RWPE1 (cell line): ENCODE results near the gene RASGRF2.

ENCODE experiments used
- CTCF ChIA-PET: fragments of 350-600 bp; sonication (Branson Sonifier 250); formaldehyde crosslinking; extraction: SDS; loops from one replicate; lab custom pipeline; 2021; lab: Yijun Ruan, JAX
- POLR2A ChIA-PET: fragments of 400-600 bp; formaldehyde crosslinking; extraction: SDS; loops from one replicate; lab custom pipeline; 2020; ENCODE audit warnings: antibody characterized with exemption; ENCODE audit not compliant: low non-redundant PET; lab: Yijun Ruan, JAX
- DNase-seq: peaks from one replicate; pipeline ENCODE4 v3.0.0; 2012; ENCODE audit warnings: low spot score
- H3K27ac ChIP-seq: fragments of 450-650 bp; 2 replicates; pipeline ENCODE4 v1.5.1; 2017
- TF ChIP-seq, protein P1 (sequence below): fragments of 450-650 bp; conservative IDR thresholded peaks from 2 replicates; pipeline ENCODE4 v1.5.1; 2017; ENCODE audit warnings: low read depth, mild to moderate bottlenecking

The RASGRF2 gene

DNA sequence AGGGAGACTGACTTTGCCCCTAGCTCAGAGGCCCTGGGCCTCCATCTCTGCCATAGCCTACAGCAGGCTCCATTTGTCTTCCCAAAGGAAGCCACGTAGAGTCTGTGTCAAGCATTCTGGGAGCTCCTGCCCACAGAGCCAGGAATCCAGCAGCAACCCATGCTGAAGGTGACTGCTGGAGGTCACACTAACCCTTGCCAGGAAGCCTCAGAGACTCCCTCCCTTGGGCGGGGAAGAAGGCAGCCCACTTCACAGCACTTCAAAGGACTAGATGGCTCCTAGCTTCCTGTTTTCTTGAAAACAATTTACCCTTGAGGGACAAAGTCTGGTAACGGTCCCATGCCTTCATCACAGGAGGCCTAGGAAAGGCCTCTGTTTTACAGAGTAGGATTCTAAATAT, 274.6 kb downstream of the RASGRF2 start:
- TF ChIP-seq, protein P1, sequence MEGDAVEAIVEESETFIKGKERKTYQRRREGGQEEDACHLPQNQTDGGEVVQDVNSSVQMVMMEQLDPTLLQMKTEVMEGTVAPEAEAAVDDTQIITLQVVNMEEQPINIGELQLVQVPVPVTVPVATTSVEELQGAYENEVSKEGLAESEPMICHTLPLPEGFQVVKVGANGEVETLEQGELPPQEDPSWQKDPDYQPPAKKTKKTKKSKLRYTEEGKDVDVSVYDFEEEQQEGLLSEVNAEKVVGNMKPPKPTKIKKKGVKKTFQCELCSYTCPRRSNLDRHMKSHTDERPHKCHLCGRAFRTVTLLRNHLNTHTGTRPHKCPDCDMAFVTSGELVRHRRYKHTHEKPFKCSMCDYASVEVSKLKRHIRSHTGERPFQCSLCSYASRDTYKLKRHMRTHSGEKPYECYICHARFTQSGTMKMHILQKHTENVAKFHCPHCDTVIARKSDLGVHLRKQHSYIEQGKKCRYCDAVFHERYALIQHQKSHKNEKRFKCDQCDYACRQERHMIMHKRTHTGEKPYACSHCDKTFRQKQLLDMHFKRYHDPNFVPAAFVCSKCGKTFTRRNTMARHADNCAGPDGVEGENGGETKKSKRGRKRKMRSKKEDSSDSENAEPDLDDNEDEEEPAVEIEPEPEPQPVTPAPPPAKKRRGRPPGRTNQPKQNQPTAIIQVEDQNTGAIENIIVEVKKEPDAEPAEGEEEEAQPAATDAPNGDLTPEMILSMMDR, result no peak
- ChIA-PET CTCF (no interaction called here), POLR2A (no interaction called here)
- DNase-seq, result no peak
- no peak overlapping the region for H3K27ac ChIP-seq

DNA sequence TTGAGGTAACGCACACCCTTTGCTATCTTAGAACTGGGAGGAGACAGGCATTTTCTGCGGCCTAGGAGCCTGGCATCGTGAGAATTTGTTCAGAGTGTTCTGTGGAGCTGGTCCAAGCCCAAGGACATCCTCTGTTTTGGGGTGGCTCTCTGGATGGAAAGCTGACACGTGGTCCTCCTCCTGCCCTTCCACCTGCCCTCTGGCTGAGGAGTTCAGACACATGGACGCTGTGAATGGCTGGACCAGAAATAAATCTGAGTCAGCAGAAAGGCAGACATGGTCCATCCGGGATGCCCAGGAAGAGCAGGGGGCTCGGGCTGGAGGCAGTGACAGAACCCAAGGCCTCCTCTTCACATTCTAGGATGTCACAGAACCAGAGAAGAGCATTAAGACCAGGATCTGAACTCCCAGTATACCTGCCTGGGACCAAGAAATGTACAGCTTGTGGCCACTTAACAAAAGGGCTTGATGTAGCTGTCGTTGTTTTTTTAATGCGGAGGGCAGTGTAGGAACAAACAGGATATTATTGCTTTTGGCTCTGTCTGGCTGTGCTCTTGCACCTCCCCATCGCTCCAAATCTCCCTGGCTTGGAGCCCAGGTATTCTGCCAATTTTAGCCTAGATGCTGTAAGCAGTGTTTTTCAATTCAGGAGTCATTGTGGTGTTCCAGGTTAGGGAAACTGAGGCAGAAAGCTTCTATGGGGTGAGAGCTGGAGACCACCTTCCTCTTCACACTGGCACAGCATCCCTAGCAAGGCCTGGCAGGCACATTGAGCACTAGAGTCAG, 275.3 kb downstream of the RASGRF2 start:
- TF ChIP-seq, protein P1, result no peak
- ChIA-PET CTCF (interaction anchor here (0.5 to 0.6 kb wide), 2 partner anchors 28 to 567 kb away, joined by 3 read pairs; no protein-coding TSS in a partner anchor), POLR2A (no interaction called here)
- no peak for DNase-seq
- H3K27ac ChIP-seq, result no peak overlapping the region

DNA sequence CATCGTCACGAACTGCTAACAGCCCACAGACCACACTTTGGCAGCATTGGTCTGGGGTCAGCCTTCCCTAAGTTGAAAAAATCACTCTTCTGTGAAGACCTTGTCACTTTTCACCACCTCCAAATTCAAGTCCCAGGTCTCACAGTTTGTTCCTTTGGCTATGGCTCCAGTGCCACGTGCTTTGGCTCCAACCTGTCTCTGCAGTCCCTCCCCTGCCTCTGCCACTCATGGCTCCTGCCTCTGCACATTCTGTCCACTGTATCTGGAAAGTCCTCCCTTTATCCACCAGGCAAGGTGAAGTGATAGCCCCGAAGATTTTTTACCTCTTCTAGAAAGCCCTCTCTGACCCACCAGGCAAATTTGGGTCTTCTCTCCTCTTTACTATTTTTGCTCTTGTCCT, 278.3 kb downstream of the RASGRF2 start:
- no peak for DNase-seq
- ChIA-PET POLR2A (no interaction called here), CTCF (interaction anchor here (1.6 kb wide), 1 partner anchor 63 kb away, joined by 5 read pairs; the partner anchor contains the start of gene ZCCHC9)
- TF ChIP-seq, protein P1, result no peak
- no peak overlapping the region for H3K27ac ChIP-seq

DNA sequence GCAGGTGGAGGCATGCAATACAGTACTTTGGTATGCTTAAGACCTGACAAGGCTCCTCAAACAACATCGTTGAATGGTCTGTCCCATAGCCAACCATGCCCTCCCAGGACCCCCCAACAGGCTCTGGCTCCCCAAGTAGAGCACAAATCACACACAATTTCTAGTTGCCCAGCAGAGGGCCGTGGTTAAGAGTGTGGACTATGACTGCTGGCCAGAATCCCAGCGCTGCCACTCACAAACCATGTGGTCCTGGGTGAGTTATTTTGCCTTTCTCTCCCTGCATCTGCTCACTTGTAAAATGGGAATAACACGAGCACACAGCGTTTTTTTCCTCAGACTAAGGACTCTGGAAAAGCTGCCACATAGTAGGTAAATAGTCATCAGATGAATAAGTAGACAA, 279.4 kb downstream of the RASGRF2 start:
- no peak overlapping the region for H3K27ac ChIP-seq
- ChIA-PET POLR2A (no interaction called here), CTCF (interaction anchor here (0.6 to 1.6 kb wide), 3 partner anchors 62 to 76 kb away, joined by 3 to 6 read pairs (median 5); partner anchors contain the start of gene ZCCHC9)
- no peak for DNase-seq
- TF ChIP-seq, protein P1, result no peak

DNA sequence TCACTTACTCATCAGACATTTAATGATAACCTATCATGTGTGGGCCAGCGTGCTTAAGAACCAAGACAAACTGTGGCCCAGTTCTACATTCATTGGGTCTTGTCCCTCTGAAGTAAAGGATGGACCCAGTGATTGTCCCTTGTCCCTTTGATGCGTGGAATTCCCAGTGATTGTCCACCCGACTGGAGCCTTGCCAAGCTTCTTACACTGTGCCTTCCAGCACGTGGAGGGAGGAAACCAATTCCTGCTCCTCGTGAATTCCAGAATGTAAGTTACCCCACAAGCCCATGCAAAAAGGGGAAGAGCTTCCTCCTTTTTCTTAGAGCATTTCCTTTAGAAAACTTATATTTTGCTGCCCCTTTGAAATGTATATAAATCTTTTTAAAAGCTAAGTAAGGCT, 280.8 kb downstream of the RASGRF2 start:
- H3K27ac ChIP-seq, result no peak overlapping the region
- no peak for DNase-seq
- CTCF ChIA-PET, result interaction anchor here (0.6 kb wide), 1 partner anchor 868 kb away, joined by 3 read pairs; no protein-coding TSS in a partner anchor
- TF ChIP-seq, protein P1, result no peak
- POLR2A ChIA-PET, result no interaction called here

DNA sequence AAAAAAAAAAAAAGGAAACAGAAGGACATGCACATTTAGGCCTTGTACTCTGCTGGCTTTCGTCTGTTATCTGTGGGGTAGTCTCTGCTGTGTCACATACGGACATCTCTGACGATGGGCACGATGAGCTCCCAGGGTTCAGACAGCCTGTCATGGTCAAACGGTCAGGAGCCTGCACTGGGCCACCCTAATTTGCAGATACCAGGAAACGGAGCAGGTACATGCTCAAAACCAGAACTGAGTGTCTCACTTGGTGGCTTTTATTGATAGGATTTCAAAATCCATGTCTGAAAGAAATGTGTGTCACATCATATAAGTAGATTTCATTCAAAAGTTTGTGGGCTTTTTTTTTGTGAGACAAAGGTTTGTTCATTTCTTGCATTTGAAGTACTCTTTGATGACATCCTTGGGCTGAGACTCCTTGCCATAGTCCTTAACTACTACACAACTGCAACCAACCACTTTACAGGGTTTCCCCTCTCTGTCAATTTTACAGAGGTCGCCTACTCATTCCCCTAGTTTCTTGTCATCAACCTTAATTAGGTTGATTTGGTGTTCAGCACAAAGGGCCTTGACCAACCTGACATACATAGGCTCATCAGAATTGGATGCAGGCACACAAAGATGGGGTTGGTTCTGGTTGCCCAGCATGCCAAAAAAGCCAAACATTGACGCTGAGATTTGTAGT, 281.9 kb downstream of the RASGRF2 start:
- H3K27ac ChIP-seq, result no peak overlapping the region
- no peak for DNase-seq
- POLR2A ChIA-PET, result no interaction called here
- TF ChIP-seq, protein P1, result no peak
- CTCF ChIA-PET, result no interaction called here
